Kidney tubule cell (primary cell): ENCODE measurements around the gene MACF1.

ENCODE experiments used
- DNase-seq: peaks from one replicate; pipeline ENCODE4 v3.0.0-alpha.2; 2018; ENCODE audit warnings: low spot score

Gene MACF1

GRCh38 chr1:39395357-39395831, 190.9 kb downstream of the MACF1 start:
- peak; percentile 99 for DNase-seq

GRCh38 chr1:39396671-39397070, 192.2 kb downstream of the MACF1 start:
- DNase-seq, result no peak

DNA sequence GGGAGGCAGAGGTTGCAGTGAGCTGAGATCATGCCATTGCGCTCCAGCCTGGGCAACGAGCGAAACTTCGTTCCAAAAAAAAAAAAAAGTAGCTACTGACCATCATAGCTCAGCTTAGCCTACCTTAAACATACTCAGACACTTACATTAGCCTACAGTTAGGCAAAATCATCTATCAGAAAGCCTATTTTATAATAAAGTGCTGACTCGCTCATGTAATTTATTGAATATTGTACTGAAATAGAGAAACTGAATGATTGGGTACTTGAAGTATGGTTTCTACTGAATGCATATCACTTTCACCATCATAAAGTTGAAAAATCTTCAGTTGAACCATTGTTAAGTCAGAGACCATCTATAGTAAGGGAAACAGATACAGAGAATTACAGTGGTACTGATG, 193.0 kb downstream of the MACF1 start:
- no peak for DNase-seq

- peak; percentile 99 for DNase-seq
Observed at GRCh38 chr1:39398278-39399021, 194.0 kb downstream of the MACF1 start.

DNA sequence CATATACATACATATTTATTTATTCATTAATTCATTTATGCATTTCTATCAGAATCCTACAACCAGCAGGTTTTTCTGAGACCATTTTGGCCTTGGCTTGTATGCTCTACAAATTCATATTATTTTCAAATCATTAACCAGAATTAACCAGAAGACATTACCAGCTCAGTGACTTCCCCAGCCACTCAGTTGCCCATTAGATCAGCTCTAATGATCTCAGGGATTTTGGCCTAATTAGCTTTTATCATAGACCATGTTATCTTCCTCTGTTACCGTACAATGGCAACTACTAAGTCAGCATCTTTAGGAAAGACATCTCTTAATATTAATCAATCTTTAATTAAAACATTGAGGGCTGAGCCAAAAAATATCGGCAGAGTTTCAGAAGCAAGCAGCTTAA, 196.6 kb downstream of the MACF1 start:
- no peak for DNase-seq

DNA sequence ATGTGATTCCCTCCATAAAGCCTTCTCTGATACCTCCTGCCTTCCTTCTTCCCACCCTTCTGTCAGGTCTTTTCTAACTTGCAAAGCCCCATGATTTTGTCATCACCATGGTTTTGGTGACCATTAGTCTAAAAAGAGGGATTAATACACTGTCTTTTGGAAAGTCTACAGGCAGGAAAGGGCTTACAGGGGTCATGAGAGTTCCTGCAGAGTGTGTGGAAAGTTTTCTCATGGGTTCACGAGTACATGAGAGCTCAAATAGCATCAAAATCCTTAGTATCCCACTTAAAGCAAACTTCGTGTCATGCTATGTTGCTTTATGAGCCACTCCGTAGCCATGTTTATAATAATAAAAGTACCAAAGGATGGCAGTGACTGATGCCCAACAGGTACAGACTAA, 200.4 kb downstream of the MACF1 start:
- DNase-seq, result no peak

DNA sequence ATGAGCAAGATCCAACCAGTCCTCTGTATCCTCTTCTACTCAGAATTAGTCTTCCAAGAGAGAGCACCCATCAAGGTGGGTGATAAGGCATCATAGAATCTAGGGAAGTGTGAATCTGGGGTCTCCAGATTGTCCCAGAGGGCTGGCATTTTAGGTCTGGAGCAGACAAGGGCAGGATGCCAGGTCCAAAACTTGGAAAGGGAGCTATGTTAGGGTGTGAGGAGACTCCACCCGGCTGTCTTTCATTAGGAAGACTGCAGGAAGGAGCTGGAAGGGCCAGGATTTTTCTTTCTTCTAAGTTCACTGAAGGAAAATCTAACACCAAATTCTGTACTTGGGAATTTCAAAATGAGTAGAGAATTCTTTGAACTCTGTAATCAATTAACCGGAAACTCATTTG, 200.9 kb downstream of the MACF1 start:
- no peak for DNase-seq

- peak; percentile 74 for DNase-seq
Observed at GRCh38 chr1:39406533-39407450, 202.3 kb downstream of the MACF1 start.

- no peak for DNase-seq
Observed at GRCh38 chr1:39407510-39407895, 203.0 kb downstream of the MACF1 start.

GRCh38 chr1:39407896-39408640, 203.6 kb downstream of the MACF1 start:
- DNase-seq, result peak; percentile 79

DNA sequence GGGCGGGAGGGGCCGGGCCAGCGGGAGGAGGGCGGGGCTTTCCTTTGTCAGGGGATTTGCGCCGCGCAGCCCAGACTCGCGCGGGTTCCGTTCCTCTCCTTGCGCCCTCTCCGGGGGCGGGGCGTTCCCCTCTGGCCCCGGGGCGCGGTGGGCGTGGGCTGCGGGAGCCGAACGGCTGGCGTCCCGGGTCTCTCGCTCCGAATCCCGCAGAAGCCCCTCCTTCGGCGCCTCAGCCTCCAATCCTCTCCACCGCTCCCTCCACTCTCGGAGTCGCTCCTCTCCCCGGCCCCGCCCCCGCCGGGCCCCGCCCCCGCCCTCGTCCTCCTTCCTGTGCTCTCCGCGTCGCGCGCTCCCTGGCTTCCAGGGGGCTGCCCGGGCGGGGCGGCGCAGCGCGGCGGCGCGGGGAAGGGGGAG, 204.2 kb downstream of the MACF1 start:
- peak; percentile 98 for DNase-seq

- peak; percentile 63 for DNase-seq
Observed at GRCh38 chr1:39409055-39409816, 204.7 kb downstream of the MACF1 start.

GRCh38 chr1:39410915-39411436, 206.5 kb downstream of the MACF1 start:
- peak; percentile 84 for DNase-seq

- no peak for DNase-seq
Observed at GRCh38 chr1:39411526-39412478, 207.3 kb downstream of the MACF1 start.

- DNase-seq, result no peak
Observed at GRCh38 chr1:39412892-39413291, 208.4 kb downstream of the MACF1 start.

GRCh38 chr1:39413902-39414528, 209.5 kb downstream of the MACF1 start:
- DNase-seq, result peak; percentile 52

DNA sequence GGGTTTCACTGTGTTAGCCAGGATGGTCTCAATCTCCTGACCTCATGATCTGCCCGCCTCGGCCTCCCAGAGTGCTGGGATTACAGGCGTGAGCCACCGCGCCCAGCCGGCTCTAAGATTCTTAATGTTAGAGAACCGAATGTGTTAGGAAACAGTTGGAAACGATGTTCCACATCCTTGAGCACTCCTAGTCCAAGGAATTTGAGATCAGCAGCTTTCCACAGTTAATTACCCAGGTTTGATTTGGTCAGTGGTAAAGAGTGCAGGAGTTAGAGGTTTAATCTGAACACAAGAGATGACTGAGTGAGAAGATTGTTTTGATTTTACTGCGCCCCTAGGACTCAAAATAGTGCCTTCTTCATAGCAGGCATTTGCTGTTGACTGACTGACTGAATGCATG, 211.1 kb downstream of the MACF1 start:
- no peak for DNase-seq

DNA sequence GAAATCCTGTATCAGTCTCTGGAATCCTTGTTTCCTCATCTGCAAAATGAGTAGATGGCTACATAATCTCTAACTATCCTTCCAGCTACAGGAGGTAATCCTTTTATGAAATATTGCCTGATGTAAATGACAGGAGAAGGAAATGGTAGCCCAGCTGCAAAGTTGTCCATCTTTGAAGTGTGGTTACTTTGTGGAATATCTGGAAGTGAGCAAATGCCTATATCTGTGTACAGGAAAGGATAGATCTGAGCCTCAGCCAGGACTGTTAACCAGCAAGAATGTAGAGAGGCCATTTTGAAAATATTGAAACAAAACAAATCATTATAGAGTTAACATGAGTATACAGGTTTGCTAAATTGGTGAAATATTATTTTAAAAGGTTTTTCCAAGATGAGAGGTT, 212.1 kb downstream of the MACF1 start:
- DNase-seq, result no peak

DNA sequence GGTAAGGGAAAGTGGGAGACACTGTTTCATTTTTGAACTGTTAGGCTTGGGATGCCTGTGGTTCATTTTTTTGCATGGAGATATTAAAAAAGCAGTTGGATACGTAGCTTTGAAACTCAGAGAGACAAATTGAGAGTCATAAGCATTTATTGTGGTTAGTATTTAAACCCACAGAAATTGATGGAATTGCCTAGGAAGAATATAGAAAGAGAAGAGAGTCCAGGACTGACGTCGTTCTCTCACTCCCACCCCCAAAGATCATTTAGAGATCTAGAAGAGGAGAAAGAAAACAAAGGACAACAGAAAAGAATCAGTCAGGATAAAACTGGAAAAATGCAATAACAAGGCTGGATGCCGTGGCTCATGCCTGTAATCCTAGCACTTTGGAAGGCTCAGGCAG, 213.7 kb downstream of the MACF1 start:
- no peak for DNase-seq

- no peak for DNase-seq
Observed at GRCh38 chr1:39420493-39420892, 216.0 kb downstream of the MACF1 start.
